Psoas muscle (tissue), 8 donors: ENCODE results near the gene PIP4K2C. TPM values are rescaled to one million over a fixed set of nuclear protein-coding genes. Genes with fewer than 3 reads are reported as not detected.
"Not testable (repeated sequence)": the region's sequence is repeated elsewhere in the genome, so short reads cannot be mapped to it uniquely, and the experiment has no call there.

ENCODE experiments used
- ATAC-seq, 4 donors: fragments of 200-7000 bp; cut with Tn5 transposase; one replicate each; pipeline ENCODE4 v1.9.1; 2020; ENCODE audit warnings: moderate library complexity in 3 of 4, mild to moderate bottlenecking in 2 of 4
- DNase-seq, 2 donors: peaks; one replicate each; pipeline ENCODE4 v3.0.0-alpha.2; 2020
- H3K27ac ChIP-seq: fragments of 200-600 bp; one replicate; pipeline ENCODE4 v1.8.0; 2022
- H3K27me3 ChIP-seq, 3 donors: fragments of 200-600 bp in 1 of 3; one replicate each; pipeline versions ENCODE4 v1.6.1 to v1.8.0; 2013 to 2022; ENCODE audit warnings: low read length in 2 of 3, mild to moderate bottlenecking in 2 of 3, moderate library complexity in 1 of 3; ENCODE audit not compliant: insufficient read depth in 3 of 3
- H3K36me3 ChIP-seq, 2 donors: fragments of 200-600 bp in 1 of 2; one replicate each; pipeline versions ENCODE4 v1.6.1 to v1.8.0; 2013 to 2022; ENCODE audit warnings: low read depth in 1 of 2, mild to moderate bottlenecking in 1 of 2, moderate library complexity in 1 of 2; ENCODE audit not compliant: insufficient read depth in 1 of 2
- H3K4me1 ChIP-seq: fragments of 200-600 bp; one replicate; pipeline ENCODE4 v1.8.0; 2022
- H3K4me3 ChIP-seq: fragments of 200-600 bp; one replicate; pipeline ENCODE4 v1.8.0; 2022; ENCODE audit warnings: mild to moderate bottlenecking
- H3K9me3 ChIP-seq: fragments of 200-600 bp; one replicate; pipeline ENCODE4 v1.8.0; 2022
- CTCF ChIP-seq: fragments of 200-600 bp; IDR thresholded peaks from one replicate; pipeline ENCODE4 v1.8.0; 2022; ENCODE audit warnings: antibody characterized with exemption
- WGBS, 3 donors: extraction: QIAGEN DNeasy Blood & Tissue Kit; methylation state at CpG; one replicate each; pipeline versions ENCODE4 v1.1.6 to v1.1.7; 2013; 5-methylcytosine and 5-hydroxymethylcytosine counted together
- intact Hi-C, 2 donors: fragments of 100-400 bp; cut with DNase I; formaldehyde crosslinking; loops; one replicate each; pipeline versions ENCODE4 v1.11.0 to v1.14.2; 2022
- polyA plus RNA-seq, 3 donors: library from polyadenylated mRNA; stranded (reverse); fragments of 200-250 nt; gene quantifications; one replicate each; pipeline ENCODE4 v1.2.3, GENCODE V29; 2013
- total RNA-seq, 4 donors: library from RNA; stranded (reverse); fragmentation: NEBNext Ultra II Directional in 2 of 4; extraction: Animal tissue kit (Norgen Biotek cat#: 25700) in 2 of 4; gene quantifications; one replicate each; pipeline versions ENCODE4 v1.2.1 to v1.2.4, GENCODE V29; 2021 to 2023
- donor health status: healthy with polysubstance abuse.
- donor health status: DM: no; HTN: no; CAD: no; lungs with moderate emphysema.
- donor health status: Bipolar disorder and iron deficiency.
- donor health status: healthy.
- donor health status: DM: yes; HTN: yes; CAD: no.
- donor health status: DM: no; HTN: no; CAD: no.
- donor health status: DM: no; HTN: no; CAD: no.
- donor health status: DM: yes; HTN: yes; CAD: no.

Gene PIP4K2C
- total and polyA plus RNA-seq, 7 donors = 7.7 to 16.4 (median 10.1) TPM

- WGBS, 3 donors = 74 to 89% (median 85%) methylated on average over 2 of the region's 2 CpGs
- TF ChIP-seq CTCF = no peak
- Histone ChIP-seq H3K27me3 (peaks cover 4 to 11% (median 4%) of the 10 kb centered on the region in 3 donors), H3K36me3 (no peaks in the 10 kb centered on the region), H3K4me1 (no peaks in the 10 kb centered on the region), H3K4me3 (no peak overlapping the region), H3K27ac (no peak overlapping the region), H3K9me3 (no peaks in the 10 kb centered on the region)
- intact Hi-C loops = no loop called here
- ATAC-seq (no peak), DNase-seq (no peak)
Observed at GRCh38 chr12:57585156-57585555, 5.8 kb upstream of the PIP4K2C start.

GRCh38 chr12:57586128-57586527 is 4.9 kb upstream of the PIP4K2C start:
- ATAC-seq (no peak), DNase-seq (no peak)
- Histone ChIP-seq H3K27me3 (peaks cover 4 to 11% (median 4%) of the 10 kb centered on the region in 3 donors), H3K9me3 (no peaks in the 10 kb centered on the region), H3K27ac (no peak overlapping the region), H3K36me3 (no peaks in the 10 kb centered on the region), H3K4me1 (no peaks in the 10 kb centered on the region), H3K4me3 (no peak overlapping the region)
- WGBS, 3 donors = 85 to 92% (median 87%) methylated on average over 3 of the region's 3 CpGs
- no peak for TF ChIP-seq CTCF
- intact Hi-C loops = no loop called here

GRCh38 chr12:57586832-57587429 is 4.1 kb upstream of the PIP4K2C start:
- Histone ChIP-seq H3K36me3 (no peaks in the 10 kb centered on the region), H3K27me3 (peaks cover 2 to 7% (median 4%) of the 10 kb centered on the region in 3 donors), H3K27ac (no peak overlapping the region), H3K9me3 (no peaks in the 10 kb centered on the region), H3K4me1 (no peaks in the 10 kb centered on the region), H3K4me3 (no peak overlapping the region)
- TF ChIP-seq CTCF = no peak
- no peak for DNase-seq
- intact Hi-C loops = no loop called here
- 87 to 91% (median 87%) methylated on average over 3 of the region's 3 CpGs for WGBS, 3 donors
- ATAC-seq = no peak

- intact Hi-C loops, H3K9me3 ChIP-seq, H3K4me1 ChIP-seq, H3K27me3 ChIP-seq, H3K4me3 ChIP-seq, H3K27ac ChIP-seq, ATAC-seq, H3K36me3 ChIP-seq, DNase-seq: not testable (repeated sequence)
- WGBS, 3 donors = 87 to 91% (median 89%) methylated on average over 15 of the region's 15 CpGs
Observed at GRCh38 chr12:57588951-57589610, 1.9 kb upstream of the PIP4K2C start.

- no peak for TF ChIP-seq CTCF
- Histone ChIP-seq H3K36me3 (peaks cover 0 to 18% of the 10 kb centered on the region in 2 donors), H3K4me1 (no peaks in the 10 kb centered on the region), H3K27ac (peak overlapping the region; percentile 41), H3K27me3 (peaks cover under 1 to 7% (median 2%) of the 10 kb centered on the region in 3 donors), H3K4me3 (peak overlapping the region; percentile 70), H3K9me3 (no peaks in the 10 kb centered on the region)
- intact Hi-C loops = no loop called here
- DNase-seq (no peak), ATAC-seq (no peak)
- WGBS, 3 donors = 6 to 20% (median 18%) methylated on average over 2 of the region's 2 CpGs
Observed at GRCh38 chr12:57590479-57590863, 521 bp upstream of the PIP4K2C start.
